ENCODE results near the gene HYCC1.

GRCh38 chr7:22990588-22990949, 23.4 kb downstream of the HYCC1 start:
- TF ChIP-seq CTCF (IDR thresholded peaks at IDR 0.05) = no peak
- no peak for TF ChIP-seq POLR2A (IDR thresholded peaks at IDR 0.05)

Measured in lower leg skin (tissue), 3 donors.